AG09309 (cell line): ENCODE data around the gene ATP5F1E.

Source experiments
- DNase-seq: peaks from one replicate; pipeline ENCODE4 v3.0.0-alpha.2; 2010; ENCODE audit warnings: low read depth
- H3K4me3 ChIP-seq: 2 replicates; pipeline ENCODE4 v1.5.1; 2011; ENCODE audit warnings: mild to moderate bottlenecking, low read depth, low read length, moderate library complexity; ENCODE audit not compliant: control insufficient read depth
- CTCF ChIP-seq: IDR thresholded peaks from 2 replicates; pipeline ENCODE4 v1.5.1; 2011; ENCODE audit warnings: mild to moderate bottlenecking, low read depth, low read length, inconsistent platforms; ENCODE audit not compliant: insufficient read depth, control insufficient read depth; ENCODE audit errors: missing control alignments

ATP5F1E gene

GRCh38 chr20:59004493-59004762 lies 27.7 kb downstream of the ATP5F1E start:
- no peak for DNase-seq
- no peak for TF ChIP-seq CTCF
- no peak overlapping the region for H3K4me3 ChIP-seq

- no peak for DNase-seq
- H3K4me3 ChIP-seq: no peak overlapping the region
- TF ChIP-seq CTCF: no peak
Observed at GRCh38 chr20:59003836-59004492, 28.2 kb downstream of the ATP5F1E start.

GRCh38 chr20:59002874-59003399 lies 29.2 kb downstream of the ATP5F1E start:
- no peak for DNase-seq
- no peak for TF ChIP-seq CTCF
- H3K4me3 ChIP-seq: no peak overlapping the region

GRCh38 chr20:59002388-59002787 lies 29.7 kb downstream of the ATP5F1E start:
- no peak for TF ChIP-seq CTCF
- no peak overlapping the region for H3K4me3 ChIP-seq
- DNase-seq: no peak

GRCh38 chr20:59001449-59002171 lies 30.5 kb downstream of the ATP5F1E start:
- no peak for TF ChIP-seq CTCF
- no peak for DNase-seq
- no peak overlapping the region for H3K4me3 ChIP-seq

- DNase-seq: no peak
- TF ChIP-seq CTCF: no peak
- H3K4me3 ChIP-seq: no peak overlapping the region
Observed at GRCh38 chr20:59001068-59001448, 31.1 kb downstream of the ATP5F1E start.
